GF-D8 (cell line): ENCODE results near the gene CACNB2.

Experiments
- DNase-seq: peaks from one replicate; lab custom pipeline; 2025; lab: John Stamatoyannopoulos, UW

Gene CACNB2

DNA sequence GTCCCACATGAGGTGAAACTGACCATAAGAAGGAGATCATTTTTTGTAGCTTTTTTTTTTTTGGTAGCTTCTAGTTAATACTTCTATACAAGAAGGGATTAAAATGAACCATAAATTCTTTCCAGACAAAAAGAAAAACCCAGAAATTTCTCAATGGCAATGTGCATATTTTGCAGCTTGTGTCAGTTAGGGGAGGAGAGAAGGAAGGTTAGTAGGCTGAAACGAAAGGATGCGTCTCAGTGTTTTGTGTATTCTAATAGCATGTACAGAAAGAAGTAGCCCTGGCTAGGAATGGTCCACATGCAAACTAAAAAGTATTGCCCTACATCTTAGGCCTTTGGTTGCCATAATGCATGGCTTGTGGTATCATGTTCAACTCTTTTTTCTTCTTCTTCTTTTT, 90.6 kb downstream of the CACNB2 start:
- no peak for DNase-seq

DNA sequence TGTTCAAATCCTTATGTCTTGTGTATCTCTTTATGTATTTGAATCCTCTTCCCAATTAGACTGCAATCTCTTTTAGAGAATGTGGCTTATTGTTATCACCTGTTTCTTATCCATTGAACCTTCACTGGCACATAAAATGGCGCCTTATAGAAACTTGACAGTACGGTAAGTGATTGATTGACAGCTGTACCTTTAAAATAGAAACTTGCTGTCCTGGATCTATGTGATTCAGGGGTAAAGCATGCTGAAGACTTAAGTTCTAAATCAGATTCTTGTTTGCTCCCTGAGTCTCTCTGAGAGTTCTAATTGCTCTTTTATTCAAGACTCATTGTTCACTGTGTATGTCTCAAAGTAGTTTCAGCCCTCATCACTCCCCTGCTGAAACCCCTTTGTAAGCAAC, 91.3 kb downstream of the CACNB2 start:
- no peak for DNase-seq

DNA sequence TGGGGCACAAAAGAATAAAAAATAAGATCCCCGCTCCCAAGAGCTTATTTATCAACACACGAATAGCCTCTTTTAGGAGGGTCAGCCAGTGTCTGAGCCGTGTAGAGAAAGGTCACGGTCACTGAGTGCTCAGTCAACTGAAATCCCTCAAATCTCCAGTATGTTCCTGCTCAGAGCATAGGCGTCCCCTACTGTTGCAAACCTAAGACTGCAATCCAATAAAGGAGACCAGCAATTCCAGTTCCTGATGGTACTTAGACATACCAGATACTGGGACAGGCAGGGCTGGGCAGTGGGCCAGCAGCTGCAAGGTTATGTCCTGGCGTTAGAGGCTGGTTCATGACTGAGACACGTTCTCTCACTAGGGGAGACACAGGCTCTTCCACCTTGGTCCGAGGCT, 93.6 kb downstream of the CACNB2 start:
- DNase-seq: no peak

DNA sequence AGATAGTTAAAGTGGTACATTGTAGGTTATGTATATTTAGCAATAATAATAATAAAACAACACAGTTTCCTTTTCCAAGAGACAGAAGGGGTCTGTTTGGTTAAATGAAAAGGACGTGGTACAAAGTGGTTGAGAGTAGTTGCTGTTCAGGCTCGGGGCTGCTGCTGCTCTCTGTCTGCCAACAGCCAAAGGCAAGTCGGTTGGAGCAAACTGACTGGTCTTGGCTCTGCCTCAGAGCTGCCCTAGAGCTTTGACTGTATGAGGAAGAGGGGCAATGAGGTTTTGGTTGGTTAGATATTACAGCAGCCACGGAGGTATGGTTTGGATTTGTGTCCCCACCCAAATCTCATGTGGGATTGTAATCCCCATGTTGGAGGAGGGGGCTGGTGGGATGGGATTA, 95.3 kb downstream of the CACNB2 start:
- DNase-seq: no peak

DNA sequence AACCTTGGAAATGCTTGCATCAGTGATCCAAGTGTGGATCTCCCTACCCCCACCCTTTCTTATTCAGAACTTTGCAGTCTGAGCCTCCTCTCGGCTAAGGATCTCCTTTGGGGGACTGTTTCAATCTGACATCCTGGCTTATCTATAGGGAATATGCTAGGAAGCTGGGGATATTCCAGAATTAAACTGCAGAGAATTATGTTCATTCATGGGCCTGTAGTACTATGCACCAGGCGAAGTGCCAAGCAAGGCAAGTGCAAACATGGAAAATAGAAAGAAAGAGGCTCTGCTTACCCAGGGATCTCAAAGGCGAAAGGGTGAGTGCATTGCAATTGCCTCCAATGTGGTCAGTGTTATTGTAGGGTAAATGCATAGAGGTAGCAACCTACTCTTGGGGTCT, 96.5 kb downstream of the CACNB2 start:
- DNase-seq: no peak

DNA sequence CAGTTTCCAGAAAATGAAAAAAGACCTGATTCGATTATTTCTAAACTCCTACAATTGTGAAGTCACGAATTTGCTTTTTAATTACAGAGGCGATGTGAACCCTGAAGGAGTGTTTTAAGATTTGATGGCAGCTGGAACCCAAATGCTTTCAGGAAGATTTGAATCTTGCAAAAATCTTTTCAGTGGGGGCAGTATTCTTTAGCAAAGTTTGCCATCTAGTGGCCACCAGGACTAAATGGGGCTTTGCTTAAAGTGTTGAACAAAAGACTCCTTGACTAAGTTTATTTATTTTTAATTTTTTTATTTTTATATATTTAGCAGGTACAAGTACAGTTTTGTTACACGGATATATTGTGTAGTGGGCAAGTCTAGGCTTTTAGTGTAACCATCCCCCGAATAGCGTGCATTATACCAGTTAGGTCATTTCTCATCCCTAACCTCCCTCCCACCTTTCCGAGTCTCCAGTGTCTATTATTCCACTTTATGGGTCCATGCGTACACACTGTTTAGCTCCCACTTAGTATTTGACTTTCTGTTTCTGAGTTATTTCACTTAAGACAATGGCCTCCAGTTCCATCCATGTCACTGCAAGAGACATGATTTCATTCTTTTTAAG, 98.8 kb downstream of the CACNB2 start:
- DNase-seq: no peak

DNA sequence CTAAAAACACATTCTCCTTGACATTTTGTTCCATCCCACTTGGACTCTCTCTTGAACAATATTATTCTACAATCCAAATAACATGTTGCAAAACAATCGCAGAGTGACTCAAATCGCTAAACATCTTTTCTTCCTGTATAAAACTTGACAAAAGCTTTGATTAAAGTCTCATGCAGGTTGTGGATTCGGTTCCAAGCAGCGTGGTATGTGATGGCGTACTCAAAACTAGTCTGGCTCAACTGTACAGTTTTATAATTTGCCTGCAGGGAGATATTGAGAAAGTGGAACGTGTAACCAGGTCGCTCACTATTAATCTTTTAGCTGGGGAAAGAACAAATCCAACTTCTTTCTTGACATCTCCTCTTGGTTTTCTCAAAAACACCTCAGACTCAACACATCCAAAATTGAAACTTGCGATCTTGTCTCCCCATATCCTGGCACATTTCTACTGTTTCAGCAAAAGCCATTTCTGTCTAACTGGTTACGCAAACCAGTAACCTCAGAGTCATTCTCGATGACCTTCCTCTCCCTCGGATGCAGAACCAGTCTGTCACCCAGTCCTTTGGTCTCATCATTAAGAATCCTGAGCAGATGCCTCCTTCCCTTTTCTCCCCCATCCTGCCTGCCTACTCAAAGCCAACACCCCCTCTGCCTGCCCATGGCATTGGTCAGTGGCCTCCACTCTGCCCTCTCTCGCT, 100.1 kb downstream of the CACNB2 start:
- no peak for DNase-seq

DNA sequence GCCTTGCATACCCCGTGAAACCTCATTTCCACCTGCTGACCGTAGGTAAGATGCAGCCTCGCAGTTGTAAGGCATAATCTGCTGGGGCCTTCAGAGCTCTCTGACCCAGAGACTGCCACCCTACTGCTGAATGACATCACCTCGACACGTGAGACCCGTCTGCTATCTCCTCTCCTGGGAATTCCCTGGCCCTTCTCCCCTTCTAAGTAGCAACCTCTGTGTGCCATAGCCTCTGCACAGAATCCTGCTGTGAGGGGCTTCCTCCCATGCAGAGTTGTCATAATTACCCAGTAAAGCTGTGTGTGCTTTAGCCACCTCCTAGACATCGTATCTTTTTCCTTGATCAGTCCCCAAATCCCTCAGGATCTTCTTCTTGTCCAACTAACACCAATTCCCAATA, 106.7 kb downstream of the CACNB2 start:
- no peak for DNase-seq

DNA sequence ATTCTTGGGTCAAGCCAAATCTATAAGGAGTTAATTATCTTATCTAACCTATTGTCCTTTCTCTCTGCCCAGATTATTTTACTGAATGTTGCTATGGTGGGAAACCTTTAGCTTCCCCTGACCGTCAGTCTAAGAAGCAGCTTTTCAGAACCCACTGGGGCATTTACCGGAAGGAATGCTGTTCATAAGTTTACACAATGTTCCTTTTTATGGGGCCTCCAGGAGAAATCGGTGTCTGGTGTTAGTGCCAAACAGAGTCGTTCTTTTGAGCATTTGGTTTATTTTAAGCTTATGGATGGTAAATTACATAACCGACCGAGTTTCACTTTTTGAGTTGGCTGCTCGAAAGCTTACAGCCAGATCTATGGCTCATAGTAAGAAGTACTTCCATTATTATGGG, 111.9 kb downstream of the CACNB2 start:
- DNase-seq: no peak

DNA sequence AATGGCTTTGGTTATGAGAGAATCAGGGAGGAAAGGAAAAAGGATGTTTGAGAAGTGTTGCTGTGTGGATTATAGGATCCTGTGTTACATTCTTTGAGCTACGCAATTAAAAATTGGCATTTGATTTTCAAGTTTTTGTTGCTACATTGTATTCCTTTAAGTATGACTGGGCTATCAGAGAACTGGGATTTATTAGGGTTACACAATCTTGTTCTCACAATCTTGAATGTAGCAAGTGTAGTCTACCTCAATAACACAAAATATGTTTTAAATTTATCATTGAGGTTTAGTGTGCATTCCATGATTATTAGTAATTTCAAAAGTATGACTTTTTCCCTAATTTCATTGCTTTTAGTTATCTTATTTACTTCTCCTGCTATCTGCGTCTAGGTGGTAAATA, 113.9 kb downstream of the CACNB2 start:
- DNase-seq: no peak

DNA sequence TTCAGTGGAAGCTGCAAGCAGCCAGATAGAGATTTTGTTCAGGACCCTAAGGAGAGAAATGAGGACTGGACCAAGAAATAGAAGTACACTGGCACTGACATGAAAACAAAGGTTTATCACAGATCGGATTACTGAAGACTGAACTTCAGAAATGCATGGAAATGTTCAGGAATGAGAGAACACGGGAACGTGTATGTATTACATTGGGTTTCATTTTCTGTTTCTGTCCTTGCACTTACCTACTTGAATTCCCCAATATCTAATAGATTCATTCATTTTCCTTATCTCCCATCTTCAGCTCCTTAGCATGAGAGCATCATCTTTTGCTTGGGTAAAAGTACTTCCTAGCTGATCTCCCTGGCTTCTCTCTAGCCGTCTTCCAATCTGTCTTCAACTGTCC, 114.5 kb downstream of the CACNB2 start:
- DNase-seq: no peak

DNA sequence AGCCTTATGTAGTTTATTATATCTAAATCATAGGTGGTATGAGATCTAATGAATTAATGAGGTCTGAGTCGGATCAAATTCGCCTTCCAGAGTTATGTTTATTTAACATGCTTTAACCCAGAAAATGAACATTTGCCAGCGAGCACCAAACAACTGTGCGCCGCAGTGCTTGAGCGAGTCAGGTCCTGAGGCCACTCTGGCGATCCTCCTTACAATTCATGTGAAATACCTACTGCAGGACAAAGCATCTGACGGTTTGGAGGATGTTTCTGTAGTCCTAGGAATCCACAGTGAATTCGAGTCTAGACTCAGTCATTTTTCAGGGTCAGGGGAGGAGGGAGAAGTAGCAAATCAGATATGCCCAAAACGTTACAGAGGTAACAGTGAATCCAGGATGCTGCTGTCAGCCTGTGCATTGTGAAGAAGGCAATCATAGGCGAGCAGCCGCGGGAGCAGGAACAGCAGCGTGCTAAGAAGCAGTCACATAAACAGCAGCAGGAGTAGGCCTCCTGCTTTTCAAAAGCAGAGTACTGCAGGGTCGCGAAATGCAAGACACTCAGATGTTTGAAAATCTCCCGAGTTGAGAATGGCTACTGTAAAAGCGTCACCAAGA, 120.2 kb downstream of the CACNB2 start:
- no peak for DNase-seq

DNA sequence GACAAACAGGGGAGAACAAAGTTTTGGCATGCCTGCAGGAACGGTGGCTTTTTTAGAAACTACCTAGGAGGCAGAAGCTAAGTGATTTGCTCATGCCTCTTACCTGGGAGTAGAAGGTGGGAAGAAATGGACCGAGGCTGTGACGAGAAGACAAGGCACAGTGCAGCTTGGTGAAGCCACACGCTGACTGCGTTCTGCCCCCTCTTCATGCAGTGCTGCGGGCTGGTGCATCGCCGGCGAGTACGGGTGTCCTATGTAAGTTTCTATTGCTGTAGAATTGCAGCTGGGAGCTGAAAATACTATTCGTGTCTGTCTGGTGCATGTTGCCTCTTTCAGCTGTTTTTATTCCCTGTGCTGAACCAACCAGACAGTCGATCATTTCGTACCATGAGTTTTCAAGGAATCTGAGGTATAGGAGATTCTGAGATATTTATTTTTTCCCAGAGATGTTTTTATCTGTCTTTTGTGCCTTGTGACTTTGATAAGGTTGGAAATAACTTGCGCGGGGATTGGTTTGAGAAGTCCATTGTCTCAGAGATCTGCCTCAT, 120.9 kb downstream of the CACNB2 start:
- DNase-seq: no peak

DNA sequence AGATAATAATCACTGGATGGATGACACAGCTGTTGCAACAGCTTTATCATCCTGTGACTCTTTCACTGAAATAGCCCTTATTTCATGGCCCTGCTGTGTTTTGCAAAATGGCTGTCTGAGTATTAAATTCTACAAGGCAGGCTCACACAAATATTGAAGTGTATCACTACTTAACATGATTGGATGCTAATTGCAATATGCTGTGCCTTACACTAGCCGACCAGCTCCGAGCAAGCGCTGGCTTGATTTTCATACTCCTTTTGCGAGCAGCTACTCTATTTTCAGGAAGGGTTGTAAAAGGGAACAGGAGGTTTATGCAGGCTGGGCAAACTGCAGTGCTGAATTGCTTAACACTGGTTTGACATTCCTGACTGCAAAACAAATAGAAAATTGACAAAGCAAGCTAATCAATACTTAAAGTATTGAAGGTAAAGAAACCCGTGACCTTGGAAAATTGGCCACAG, 121.6 kb downstream of the CACNB2 start:
- DNase-seq: no peak

DNA sequence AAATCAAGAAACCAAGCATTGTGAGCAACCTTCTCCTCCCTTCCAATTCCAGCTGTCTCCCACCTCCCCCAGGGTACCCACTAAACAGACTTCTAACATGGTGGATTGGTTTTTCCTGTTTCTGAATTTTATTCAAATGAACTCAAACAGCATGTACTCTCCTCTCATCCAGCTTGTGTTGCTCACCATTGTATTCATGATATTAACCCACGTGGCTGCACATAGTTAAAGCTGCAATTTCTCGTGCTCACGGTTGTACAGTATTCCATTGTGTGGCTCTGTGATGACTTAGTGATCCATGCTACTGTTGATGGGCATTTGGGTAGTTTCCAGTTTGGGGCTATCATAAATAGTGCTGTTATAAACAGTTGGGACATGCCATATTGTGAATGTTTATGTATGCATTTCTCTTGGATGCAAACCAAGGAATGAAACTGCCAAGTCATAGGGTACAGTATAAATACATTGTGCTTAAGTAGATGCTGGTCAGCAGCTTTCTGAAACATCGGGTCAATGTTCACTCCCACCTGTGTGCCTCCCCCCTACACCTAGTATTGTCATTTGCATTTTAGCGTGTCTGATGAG, 124.3 kb downstream of the CACNB2 start:
- no peak for DNase-seq

DNA sequence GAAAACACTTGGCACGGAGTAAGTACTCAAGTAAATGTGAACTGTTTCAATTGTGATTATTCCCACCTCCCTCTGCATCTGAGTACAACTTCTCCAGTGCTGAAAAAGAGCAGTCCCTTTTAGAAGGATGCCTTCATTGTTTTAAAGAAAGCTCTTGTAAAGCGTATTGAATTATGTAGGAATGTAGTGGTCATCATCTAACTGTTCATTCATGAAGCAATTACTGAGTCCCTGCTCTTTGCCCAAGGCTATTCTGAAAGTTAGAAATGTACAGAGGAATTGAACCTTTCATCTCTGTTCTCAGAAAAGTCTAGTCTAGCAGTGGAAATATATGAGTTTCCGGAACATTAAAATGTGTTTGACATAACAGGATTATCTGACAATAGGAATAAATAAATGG, 127.8 kb downstream of the CACNB2 start:
- DNase-seq: no peak

DNA sequence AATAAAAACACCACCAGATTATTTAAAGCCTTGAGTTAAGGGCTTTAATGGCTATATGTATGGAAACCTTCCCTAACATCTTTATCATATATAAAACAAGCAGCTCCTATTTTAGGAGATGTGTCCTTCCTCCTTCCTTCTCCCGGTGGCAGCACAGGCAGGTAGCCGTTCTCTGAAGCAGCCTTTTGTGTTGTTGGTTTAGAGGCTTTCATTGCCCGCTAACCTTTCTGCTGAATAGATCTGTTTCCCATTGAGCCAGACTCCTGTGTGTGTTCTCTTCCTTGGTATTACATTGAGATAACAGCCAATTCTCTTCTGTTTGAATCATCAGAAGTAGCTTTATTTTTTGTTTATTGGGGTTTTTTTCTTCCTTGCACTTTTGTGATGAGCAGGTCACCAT, 131.3 kb downstream of the CACNB2 start:
- no peak for DNase-seq

DNA sequence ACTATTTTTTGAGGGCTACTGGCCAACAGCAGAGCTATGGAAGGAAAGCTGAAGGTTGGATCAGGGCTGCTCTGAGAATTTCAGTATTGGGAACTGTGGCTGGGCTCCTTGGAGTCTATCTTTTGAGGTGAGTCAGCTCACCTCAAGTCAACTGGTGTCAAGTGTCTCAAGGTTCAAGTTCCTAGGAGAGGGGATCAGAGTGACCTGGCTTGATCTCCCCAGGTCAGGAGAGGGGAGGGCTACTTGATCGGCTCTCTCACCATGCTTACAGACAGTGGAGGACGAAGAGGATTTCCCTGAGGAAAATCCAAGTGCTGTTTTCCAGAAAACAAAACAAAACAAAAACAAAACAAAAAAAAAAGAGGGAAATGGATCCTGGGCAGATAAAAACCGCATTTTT, 132.8 kb downstream of the CACNB2 start:
- DNase-seq: no peak

DNA sequence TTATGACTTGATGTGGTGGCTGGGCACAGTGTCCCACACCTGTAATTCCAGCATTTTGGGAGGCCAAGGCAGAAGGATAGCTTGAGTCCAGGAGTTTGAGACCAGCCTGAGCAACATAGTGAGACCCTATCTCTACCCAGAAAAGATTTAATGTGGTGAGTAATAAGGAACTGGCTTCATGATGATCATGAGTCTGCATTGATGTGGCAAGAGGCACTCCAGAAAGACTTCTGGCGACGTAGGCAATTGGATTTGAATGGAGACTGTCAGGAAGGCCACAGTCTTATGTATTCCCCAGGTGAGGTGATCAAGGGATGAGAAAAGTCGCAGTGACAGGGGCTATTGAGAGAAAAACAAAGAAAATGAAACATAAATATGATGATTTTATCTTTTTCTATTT, 138.0 kb downstream of the CACNB2 start:
- no peak for DNase-seq

DNA sequence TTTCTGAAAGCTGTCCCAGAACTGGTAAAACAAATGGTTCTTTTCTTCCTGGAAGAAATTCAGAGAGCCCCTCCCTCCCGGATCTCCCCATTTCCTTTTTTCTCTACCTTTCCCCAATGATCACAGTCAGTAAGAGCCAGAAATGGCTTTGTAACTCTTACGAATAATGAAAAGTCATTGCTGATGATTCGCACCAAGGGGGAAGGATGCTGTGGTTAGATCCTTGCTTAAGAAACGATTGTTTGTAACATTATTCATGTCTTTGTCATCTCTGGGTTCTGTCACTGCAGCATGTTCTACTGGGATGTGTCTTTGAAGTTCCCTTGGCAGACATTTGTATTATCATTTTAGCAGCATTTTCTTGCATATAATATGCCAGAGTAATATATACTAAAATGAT, 138.9 kb downstream of the CACNB2 start:
- DNase-seq: no peak

DNA sequence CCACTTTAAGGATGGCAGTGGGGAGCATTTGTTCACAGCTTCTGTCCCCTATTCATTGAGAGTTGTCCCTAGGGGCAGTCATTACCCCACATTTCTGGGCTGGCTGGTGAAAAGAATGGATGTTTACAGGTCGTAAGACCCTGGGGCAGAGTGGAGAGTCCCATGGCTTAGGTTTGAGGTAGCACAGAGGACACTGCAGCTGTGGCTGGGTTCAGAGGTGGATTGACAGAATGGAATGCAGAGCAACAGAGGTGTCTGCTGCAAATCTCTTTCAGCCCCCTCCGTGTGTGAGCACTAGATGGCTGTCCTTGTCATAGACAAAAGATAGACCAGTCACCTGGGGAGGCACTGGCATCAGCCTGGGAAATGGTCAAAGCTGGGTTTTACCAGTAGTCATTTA, 141.9 kb downstream of the CACNB2 start:
- DNase-seq: no peak

DNA sequence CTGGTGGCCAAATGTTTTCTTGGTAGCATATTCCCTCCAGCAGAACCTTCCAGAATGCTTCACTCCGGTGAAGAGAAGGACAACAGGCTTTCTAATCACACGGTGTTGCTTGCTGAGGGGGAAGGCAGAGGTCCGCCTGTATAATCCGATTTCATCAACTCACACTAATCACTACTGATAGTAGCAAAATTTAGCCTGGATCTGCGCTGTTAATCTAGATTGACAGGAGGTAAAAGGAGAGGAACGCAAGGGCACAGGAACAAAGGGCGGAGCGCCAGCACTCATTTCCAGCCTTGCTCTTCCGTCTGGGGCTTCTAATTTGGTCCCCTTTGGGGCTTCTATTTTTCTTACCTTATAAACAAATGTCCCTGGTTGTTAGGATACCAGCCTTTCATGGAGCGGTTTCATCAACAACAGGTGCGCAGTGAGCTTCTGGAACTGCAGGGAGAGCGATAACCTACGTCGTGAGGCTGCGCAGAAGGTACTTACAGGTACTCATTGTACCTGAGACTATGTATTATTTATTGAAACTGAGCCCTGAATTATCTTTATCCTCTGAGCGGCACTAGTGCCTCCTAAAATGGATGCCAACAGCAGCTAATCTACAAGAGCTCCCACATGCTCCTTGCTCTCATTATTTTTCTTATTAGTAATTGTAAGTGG, 150.6 kb downstream of the CACNB2 start:
- DNase-seq: no peak
